Calu3 (cell line): ENCODE measurements around the gene CCR6. TPM values are rescaled to one million over a fixed set of nuclear protein-coding genes. Genes with fewer than 3 reads are reported as not detected.

Experiments
- BruUV-seq: library from RNA; stranded (reverse); fragments of 400-500 nt; replicated peaks from 2 replicates; lab custom pipeline; 2021; lab: Mats Ljungman, UMichigan
- CTCF ChIA-PET: fragments of 300-600 bp; sonication (Branson Sonifier 250); formaldehyde crosslinking; loops from one replicate; lab custom pipeline; 2022; ENCODE audit warnings: antibody characterized with exemption; lab: Charles Lee
- DNase-seq: peaks from one replicate; pipeline ENCODE4 v3.0.0; 2022
- H3K27ac Mint-ChIP-seq: one replicate; pipeline ENCODE4 v1.8.0; 2022; ENCODE audit warnings: mixed read lengths; ENCODE audit not compliant: unreplicated experiment
- H3K27me3 Mint-ChIP-seq: one replicate; pipeline ENCODE4 v1.8.0; 2022; ENCODE audit warnings: mixed read lengths; ENCODE audit not compliant: unreplicated experiment
- H3K36me3 Mint-ChIP-seq: one replicate; pipeline ENCODE4 v1.8.0; 2022; ENCODE audit warnings: mild to moderate bottlenecking, moderate library complexity, mixed read lengths; ENCODE audit not compliant: insufficient read depth, unreplicated experiment
- H3K4me1 Mint-ChIP-seq: one replicate; pipeline ENCODE4 v1.8.0; 2022; ENCODE audit warnings: mild to moderate bottlenecking, low read depth, mixed read lengths; ENCODE audit not compliant: unreplicated experiment
- H3K4me3 Mint-ChIP-seq: one replicate; pipeline ENCODE4 v1.8.0; 2022; ENCODE audit warnings: mild to moderate bottlenecking, low read depth, moderate library complexity, mixed read lengths; ENCODE audit not compliant: unreplicated experiment
- H3K9me3 Mint-ChIP-seq: one replicate; pipeline ENCODE4 v1.8.0; 2022; ENCODE audit warnings: low read depth, mixed read lengths; ENCODE audit not compliant: unreplicated experiment
- intact Hi-C: fragments of 100-400 bp; cut with micrococcal nuclease; formaldehyde crosslinking; loops from one replicate; pipeline ENCODE4 v1.10.0; 2022; ENCODE audit not compliant: unreplicated experiment
- total RNA-seq: library from RNA; stranded (reverse); gene quantifications from 2 replicates; pipeline ENCODE4 v1.2.3, GENCODE V29; 2022
- TF ChIP-seq, protein P1 (sequence below): fragments of 200-600 bp; IDR thresholded peaks from one replicate; pipeline ENCODE4 v1.8.0; 2022; ENCODE audit warnings: antibody characterized with exemption; ENCODE audit not compliant: unreplicated experiment

The CCR6 gene
- total RNA-seq, 1 experiment from 2014 or later: not detected

DNA sequence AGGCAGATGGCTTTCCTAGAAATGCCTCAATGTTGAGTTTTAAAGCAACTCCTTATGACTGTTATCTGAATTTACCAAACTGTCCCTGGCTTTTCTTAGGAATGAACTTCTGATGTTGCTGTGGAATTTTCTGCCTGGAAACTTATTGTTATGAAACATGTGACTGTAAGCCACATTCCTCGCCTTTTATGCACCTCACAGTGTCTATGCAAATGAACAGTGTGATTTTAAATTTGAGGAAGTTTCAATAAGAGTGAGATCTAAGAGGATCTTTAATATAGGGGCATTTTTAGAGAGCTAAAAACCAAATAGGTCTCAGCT lies 2.4 kb upstream of the CCR6 start:
- no peak for DNase-seq
- TF ChIP-seq, protein P1, sequence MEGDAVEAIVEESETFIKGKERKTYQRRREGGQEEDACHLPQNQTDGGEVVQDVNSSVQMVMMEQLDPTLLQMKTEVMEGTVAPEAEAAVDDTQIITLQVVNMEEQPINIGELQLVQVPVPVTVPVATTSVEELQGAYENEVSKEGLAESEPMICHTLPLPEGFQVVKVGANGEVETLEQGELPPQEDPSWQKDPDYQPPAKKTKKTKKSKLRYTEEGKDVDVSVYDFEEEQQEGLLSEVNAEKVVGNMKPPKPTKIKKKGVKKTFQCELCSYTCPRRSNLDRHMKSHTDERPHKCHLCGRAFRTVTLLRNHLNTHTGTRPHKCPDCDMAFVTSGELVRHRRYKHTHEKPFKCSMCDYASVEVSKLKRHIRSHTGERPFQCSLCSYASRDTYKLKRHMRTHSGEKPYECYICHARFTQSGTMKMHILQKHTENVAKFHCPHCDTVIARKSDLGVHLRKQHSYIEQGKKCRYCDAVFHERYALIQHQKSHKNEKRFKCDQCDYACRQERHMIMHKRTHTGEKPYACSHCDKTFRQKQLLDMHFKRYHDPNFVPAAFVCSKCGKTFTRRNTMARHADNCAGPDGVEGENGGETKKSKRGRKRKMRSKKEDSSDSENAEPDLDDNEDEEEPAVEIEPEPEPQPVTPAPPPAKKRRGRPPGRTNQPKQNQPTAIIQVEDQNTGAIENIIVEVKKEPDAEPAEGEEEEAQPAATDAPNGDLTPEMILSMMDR: no peak
- no peak overlapping the region for H3K27ac Mint-ChIP-seq
- peaks cover 73% of the 10 kb centered on the region for H3K27me3 Mint-ChIP-seq
- no peaks in the 10 kb centered on the region for H3K36me3 Mint-ChIP-seq
- CTCF ChIA-PET: interaction anchor here (0.6 kb wide), 1 partner anchor 1314 kb away, joined by 3 read pairs; no protein-coding TSS in a partner anchor
- peaks cover 9% of the 10 kb centered on the region for H3K4me1 Mint-ChIP-seq
- BruUV-seq: no TSS peak
- intact Hi-C loops: no loop called here
- H3K9me3 Mint-ChIP-seq: no peaks in the 10 kb centered on the region
- H3K4me3 Mint-ChIP-seq: no peak overlapping the region

DNA sequence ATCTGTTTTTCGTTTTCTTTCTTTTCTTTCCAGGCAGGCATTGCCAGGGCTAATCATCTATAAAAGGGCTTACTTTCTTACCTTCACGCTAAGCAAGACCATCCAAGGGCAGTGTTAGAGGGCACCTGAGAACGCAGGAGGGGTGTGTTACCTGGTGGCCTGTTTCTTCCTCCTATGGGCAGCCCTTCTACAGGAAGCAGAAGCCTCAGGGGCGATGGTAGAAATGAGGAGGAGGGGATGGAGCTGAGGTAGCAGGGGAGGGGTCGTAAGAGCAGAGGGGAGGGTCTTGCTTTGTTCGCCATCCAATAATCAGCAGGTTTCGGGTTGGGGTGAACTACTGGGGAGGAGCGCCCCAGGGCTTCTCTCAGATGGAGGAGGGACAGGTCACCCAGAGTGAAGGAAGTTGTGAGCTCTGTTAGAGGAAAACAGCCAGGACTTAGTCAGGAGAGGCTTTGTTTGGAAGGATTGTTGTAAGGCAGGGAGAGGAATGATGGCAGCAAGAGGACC lies 1.5 kb upstream of the CCR6 start:
- no peaks in the 10 kb centered on the region for H3K9me3 Mint-ChIP-seq
- CTCF ChIA-PET: interaction anchor here (0.6 kb wide), 1 partner anchor 1314 kb away, joined by 3 read pairs; no protein-coding TSS in a partner anchor
- intact Hi-C loops: no loop called here
- no peaks in the 10 kb centered on the region for H3K36me3 Mint-ChIP-seq
- no peak overlapping the region for H3K4me3 Mint-ChIP-seq
- no peak for DNase-seq
- TF ChIP-seq, protein P1: no peak
- H3K27me3 Mint-ChIP-seq: peaks cover 65% of the 10 kb centered on the region
- no TSS peak for BruUV-seq
- no peak overlapping the region for H3K27ac Mint-ChIP-seq
- H3K4me1 Mint-ChIP-seq: peaks cover 9% of the 10 kb centered on the region

DNA sequence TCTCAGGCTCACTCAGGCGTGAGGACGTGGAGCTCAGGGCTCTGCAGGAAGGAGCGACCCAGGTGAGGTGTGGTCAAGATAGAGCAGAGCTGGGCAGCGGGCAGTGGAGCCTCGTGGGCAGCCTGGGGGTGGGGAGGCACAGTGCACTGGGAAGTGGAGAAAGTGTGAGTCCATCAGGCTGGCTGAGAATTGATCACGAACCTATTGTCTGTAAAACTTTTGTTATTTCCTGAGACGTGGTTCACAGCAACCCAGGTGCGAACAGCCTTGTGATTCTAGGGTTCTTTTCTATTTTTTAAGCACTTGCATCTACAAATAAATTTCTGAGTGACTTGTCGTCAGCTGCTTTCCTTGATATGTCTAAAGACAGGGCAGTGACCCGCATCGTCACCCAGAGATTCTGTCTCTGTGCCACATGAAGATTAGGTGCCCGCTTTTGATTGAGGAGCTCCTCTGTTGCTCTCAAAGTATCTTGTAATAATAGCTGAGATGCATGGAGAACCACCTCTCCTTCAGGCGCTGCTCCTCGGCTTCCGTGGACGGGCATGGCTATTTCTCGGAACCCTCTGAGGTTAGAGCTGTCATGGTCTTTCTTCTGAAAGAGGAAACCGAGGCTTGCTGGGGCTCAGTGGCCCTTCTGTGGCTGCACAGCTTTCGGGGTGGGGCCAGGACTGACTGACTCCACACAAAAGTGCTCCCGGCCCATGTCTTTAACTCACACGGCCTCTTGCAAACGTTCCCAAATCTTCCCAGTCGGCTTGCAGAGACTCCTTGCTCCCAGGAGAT lies 662 bp upstream of the CCR6 start:
- BruUV-seq: no TSS peak
- Mint-ChIP-seq H3K27me3 (peaks cover 56% of the 10 kb centered on the region), H3K27ac (no peak overlapping the region), H3K36me3 (no peaks in the 10 kb centered on the region), H3K9me3 (no peaks in the 10 kb centered on the region), H3K4me3 (no peak overlapping the region), H3K4me1 (peaks cover 9% of the 10 kb centered on the region)
- intact Hi-C loops: no loop called here
- DNase-seq: no peak
- CTCF ChIA-PET: no interaction called here
- TF ChIP-seq, protein P1: no peak

DNA sequence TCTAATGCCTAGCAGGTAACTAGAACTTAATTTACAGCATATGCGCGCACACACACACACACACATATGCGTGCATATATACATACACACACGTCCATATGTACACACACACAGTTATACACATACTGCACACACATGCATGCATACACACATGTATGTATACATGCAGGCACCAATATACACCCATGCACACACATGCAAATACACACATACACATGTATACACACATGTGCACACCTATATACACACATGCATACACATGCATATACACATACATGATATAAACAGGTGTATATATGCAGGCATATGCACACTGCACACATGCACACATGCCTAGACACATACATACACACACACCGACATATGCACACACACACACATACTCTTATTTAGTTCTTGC lies 1.9 kb downstream of the CCR6 start:
- intact Hi-C loops: no loop called here
- Mint-ChIP-seq H3K27me3 (peaks cover 49% of the 10 kb centered on the region), H3K27ac (no peak overlapping the region), H3K9me3 (no peaks in the 10 kb centered on the region), H3K4me3 (no peak overlapping the region), H3K4me1 (no peaks in the 10 kb centered on the region), H3K36me3 (no peaks in the 10 kb centered on the region)
- no TSS peak for BruUV-seq
- TF ChIP-seq, protein P1: no peak
- CTCF ChIA-PET: interaction anchor here (1.9 kb wide), 1 partner anchor 17 kb away, joined by 6 read pairs; no protein-coding TSS in a partner anchor
- DNase-seq: no peak
